ENCODE results near the gene DRAP1.
A peak's percentile ranks its signal among the peaks of the same experiment; 100 is the strongest.
"Not testable (repeated sequence)": the region's sequence is repeated elsewhere in the genome, so short reads cannot be mapped to it uniquely, and the experiment has no call there.

Gene DRAP1

DNA sequence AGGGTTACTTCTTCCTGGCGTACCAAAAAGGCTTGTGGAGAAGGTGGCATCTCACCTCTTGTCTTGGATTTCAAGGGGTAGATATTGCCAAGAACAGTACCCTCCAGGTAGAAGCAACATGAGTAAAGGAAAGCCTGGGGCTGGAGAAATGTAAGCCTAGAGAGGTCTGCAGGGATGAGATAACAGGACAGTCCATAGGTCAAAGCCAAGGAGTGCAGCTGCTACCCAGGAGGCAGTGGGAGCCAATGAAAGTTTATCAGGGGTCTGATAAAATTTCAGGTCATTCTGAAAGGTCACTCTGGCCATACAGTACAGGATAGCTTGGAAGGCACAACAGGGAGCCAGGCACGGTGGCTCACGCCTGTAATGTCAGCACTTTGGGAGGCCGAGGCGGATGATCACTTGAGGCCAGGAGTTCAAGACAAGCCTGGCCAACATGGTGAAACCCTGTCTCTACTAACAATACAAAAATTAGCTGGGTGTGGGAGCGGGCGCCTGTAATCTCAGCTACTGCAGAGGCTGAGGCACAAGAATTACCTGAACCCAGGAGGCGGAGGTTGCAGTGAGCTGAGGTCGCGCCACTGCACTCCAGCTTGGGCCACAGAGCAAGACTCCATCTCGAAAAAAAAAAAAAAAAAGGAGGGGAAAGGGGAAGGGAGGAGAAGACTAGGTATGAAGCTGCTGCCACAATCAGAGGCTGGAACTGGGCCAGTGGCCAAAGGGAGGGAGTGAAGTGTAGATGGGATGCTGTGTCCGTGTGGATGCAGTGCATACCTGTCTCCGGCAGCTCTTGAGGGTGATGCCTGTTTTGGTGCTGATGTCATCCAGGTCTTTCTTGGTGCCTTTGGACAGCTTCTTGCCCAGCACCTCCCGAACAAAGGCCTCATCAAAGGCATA is 32.2 kb upstream of the DRAP1 start:
- no peak for DNase-seq

DNA sequence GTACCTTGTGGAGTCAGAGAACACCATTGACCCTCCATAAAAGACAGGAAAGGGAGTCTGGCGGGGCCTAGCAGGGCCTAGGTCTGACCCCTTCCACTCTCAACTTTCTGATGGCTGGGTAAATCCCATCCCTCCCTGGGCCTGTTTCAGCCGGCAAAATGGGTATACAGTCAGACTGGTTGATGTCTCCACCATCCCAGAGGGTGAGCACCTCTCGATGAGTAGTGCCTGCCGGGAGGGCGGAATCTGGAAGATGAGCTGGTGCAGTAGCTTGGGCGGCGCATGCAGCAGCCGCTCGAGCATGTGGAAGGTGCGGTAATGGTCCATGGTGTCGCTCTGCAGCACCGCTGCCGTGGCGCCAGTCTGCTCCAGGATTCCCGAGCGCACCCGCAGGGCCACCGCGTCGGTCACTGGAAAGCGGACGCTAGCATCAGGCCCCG is 31.5 kb upstream of the DRAP1 start:
- no peak for DNase-seq

DNA sequence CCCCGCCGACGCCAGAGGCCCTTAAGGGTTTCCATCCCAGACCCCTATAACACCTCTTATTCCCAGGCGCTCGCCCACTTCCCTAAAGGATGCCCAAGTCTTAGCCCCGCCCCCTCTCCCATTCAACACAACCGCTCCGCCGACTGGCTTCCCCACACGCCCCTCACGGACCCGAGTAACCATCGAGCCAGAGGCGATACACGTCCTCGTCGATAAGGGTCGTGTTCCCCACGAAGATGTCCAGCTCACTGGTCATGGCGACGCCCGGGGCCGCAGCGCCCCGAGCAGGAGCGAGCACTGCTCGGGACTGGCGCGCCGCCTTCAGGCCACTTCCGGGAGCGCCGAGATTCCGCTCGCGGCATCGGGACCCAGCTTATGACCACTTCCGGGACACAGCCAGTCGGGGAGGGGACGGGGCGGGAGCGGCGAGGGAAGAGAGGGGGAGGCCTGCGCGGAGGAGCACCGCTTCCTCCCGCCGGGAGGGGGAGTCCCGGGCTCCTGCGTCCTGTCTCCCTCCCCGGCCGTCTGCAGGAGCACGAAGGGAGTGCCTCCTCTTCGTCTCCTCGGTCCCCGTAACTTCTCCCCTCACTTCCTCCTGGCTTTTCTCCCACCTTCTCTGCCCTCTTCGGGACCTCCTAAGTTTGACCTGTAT is 30.9 kb upstream of the DRAP1 start, which contains the start of gene FIBP:
TSS of gene FIBP (minus strand) at position 309 of the 652 bp plus-strand sequence. CDS start at position 256, 53 bp downstream.
- DNase-seq: peak; percentile 81 to 98 (median 95)

DNA sequence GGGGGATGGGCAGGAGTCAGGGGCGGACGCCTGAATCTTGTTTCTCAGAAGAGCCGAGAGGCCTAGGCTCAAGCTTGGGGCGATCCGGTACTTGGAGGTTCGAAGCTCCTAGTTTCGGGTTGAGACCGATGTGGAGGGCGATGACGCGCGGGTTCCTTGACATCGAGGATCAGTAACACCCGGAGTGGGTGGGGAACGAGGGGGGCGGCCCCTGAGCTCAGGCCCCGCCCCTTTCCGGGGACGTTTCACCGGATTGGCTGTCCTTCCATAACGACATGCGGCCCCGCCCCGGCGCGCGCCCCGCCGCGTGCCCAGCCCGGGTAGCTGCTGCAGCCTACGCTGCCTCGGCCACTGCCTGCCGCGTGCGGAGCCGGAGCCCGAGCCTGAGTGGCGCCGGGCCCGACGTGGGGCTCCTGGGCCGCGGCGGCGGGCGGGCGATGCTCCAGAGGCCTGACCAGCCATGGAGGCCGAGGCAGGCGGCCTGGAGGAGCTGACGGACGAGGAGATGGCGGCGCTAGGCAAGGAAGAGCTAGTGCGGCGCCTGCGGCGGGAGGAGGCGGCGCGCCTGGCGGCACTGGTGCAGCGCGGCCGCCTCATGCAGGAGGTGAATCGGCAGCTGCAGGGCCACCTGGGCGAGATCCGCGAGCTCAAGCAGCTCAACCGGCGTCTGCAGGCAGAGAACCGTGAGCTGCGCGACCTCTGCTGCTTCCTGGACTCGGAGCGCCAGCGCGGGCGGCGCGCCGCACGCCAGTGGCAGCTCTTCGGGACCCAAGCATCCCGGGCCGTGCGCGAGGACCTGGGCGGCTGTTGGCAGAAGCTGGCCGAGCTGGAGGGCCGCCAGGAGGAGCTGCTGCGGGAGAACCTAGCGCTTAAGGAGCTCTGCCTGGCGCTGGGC is 28.7 kb upstream of the DRAP1 start, which contains the start of gene CCDC85B:
TSS of gene CCDC85B (plus strand) at position 350 of the 895 bp plus-strand sequence. CDS start at position 461, 111 bp downstream.
- peak; percentile 56 to 98 (median 94) for DNase-seq

- no peak for DNase-seq
Observed at GRCh38 chr11:65891219-65892136, 27.7 kb upstream of the DRAP1 start.

DNA sequence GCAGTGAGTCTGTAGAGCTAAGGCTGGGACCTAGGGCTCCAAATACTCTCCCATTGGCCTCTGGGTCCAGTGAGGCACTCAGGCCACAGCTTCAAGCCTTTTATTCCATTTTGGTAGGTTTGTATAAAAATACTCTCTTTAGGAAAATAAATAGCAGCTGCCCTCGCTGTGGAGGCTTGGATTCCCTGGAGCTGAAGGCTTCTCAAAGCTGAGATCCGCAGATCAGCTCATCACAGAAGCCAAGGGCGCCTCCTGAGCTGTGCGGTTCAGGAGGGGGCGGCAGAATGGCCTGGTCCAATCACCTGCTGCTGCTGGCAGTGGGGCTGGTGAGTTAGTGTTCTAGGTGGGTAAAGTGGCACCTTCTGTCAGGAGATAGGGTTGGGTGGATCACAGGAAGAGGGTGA is 27.1 kb upstream of the DRAP1 start:
- not testable (repeated sequence) for DNase-seq

DNA sequence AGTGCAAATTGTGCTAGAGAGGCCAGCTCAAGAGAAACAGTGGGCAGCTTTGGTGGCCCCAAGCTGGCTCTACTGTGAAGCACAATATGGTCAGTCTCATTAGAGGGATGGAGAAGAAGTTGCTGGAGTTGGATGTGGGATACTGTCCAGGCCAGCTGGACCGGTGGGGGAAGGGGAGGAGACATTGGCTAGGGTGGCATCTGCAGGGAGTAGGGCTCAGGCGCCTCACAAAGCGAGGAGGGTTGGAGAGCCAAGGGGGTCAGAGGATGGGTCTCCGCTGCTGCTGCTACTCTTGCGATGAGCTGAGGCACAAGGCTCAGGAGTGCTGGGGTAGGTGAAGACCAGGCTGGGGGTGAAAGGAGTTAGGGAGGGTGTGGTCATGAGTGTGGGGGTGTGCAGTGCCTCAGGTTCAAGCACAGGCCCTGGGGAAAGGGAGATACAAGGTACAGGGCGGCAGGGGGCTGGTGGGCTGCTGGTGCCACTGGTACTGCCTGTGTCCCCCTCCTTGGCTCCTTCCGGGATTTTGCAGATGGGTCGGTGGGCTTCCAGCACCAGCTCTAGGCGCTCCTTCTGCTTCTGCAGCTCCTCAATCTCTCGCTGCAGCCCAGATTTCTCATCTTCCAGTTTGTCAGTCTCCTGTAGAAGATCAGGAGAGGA is 26.4 kb upstream of the DRAP1 start:
- peak in 1 of 14 donors; percentile 47 for DNase-seq

GRCh38 chr11:65894034-65894591 is 25.1 kb upstream of the DRAP1 start:
- DNase-seq: peak in 1 of 14 donors; percentile 14

- no peak for DNase-seq
Observed at GRCh38 chr11:65895482-65895981, 23.7 kb upstream of the DRAP1 start.

DNA sequence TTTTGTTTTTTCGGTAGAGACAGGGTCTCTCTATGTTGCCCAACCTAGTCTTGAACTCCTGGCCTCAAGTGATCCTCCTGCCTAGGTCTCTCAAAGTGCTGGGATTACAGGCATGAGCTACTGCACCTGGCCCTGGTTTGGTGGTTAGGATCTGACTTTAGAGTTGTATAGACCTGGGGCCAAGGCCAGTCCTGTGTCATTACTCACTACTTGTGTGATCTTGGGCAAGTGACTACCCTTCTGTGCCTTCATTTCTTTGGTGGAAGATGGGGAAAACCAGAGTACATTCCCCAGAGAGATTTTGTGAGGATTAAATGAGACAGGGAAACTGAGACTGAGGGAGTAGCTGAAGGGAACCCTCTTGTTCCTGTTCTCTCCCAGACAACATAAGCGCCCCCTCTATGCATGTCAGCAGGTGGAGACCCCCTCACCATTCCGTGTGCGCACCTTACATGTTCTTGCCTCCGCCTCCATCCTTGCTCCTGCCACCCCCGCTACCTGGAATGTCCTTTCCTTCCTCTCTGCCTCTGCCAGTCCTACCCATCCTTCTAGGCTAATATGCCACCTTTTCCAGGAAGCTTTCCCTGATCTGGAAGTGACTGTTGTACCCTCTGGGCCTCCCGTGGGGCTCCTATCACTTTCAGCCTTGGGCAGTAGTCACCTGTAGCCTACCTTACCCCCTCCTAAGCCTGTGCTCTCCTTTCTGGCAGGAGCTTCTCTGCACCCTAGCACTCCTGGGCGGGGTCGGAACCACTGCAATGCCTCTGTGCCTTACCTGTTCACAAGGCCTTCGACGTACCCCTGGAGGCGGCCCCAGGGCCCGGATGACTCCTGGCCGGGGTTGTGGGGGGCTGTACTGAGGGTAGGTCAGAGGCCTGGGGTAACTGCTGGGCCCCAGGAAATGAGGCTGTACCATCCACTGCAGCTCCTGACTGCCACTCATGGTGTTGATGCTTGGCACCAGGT is 22.9 kb upstream of the DRAP1 start:
- no peak for DNase-seq

DNA sequence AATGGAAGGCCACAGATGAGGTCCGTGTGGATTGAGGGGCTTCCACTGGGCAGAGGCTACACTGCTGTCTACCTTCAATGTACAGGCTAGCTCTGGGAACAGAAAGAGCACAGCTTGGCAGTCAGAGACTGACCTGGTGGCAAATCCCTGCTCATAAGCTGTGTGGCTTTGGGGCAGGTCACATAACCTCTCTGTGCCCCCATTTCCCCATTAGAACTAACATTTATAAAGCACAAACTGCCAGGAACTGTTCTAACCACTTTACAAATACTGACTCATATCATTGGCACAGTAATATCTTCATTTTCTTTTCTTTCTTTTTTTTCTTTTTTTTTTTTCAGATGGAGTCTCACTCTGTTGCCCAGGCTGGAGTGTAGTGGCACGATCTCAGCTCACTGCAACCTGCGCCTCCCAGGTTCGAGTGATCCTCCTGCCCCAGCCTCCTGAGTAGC is 22.2 kb upstream of the DRAP1 start:
- DNase-seq: no peak

- no peak for DNase-seq
Observed at GRCh38 chr11:65898656-65899355, 20.4 kb upstream of the DRAP1 start.

GRCh38 chr11:65899356-65900124 is 19.7 kb upstream of the DRAP1 start:
- peak in 1 of 14 donors; percentile 55 for DNase-seq

- DNase-seq: peak in 8 of 14 donors; percentile 27 to 78 (median 45)
Observed at GRCh38 chr11:65900125-65900898, 18.9 kb upstream of the DRAP1 start, which contains the start of gene FOSL1. TSS of gene FOSL1 (minus strand) at chr11:65900388. CDS start at chr11:65900339, 49 bp downstream.

GRCh38 chr11:65900899-65901180 is 18.4 kb upstream of the DRAP1 start:
- no peak for DNase-seq

- DNase-seq: no peak
Observed at GRCh38 chr11:65903068-65903481, 16.2 kb upstream of the DRAP1 start.
